ENCODE results near the gene FAM210B.
"Not testable (repeated sequence)": the region's sequence is repeated elsewhere in the genome, so short reads cannot be mapped to it uniquely, and the experiment has no call there.

Gene FAM210B, protein sequence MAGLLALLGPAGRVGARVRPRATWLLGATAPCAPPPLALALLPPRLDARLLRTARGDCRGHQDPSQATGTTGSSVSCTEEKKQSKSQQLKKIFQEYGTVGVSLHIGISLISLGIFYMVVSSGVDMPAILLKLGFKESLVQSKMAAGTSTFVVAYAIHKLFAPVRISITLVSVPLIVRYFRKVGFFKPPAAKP

DNA sequence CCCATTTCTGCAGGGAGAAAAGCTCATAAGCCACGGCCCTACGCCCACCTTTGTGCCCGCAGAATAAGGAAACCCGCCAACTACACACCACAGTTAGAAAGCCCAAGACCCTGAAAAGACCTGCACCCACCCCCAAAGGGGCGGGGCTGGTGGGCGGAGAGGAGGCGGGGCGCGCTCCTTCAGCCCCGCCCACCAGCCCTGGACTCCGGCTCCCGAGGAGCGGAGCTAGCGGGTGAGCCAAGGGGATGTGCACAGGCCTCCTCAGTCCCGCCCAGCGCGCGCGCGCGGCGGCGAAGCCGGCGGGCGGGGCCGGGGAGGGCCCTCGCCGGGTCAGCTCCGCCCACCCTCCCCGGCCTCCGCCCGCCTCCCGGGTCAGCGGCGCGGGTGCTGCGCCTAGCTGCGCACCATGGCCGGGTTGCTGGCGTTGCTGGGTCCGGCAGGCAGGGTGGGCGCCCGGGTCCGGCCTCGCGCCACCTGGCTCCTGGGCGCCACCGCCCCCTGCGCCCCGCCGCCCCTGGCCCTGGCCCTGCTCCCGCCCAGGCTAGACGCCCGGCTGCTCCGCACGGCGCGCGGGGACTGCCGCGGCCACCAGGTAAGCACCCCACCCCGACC, at the start of gene FAM210B:
FAM210B (plus strand) TSS at position 375 of the 612 bp plus-strand sequence; CDS start at position 407, 32 bp downstream.
- TF ChIP-seq JUND (IDR thresholded peaks at IDR 0.05; ENCODE audit: low read depth), result no peak
- DNase-seq (ENCODE audit: low read depth in 1 of 2, low spot score in 1 of 2), result peak; percentile 95 to 96
- in situ Hi-C loops (cut with HindIII; ENCODE audit: low pct_unique_long_range_greater_than_20kb, low sequenced_read_pairs), result no loop called here

DNA sequence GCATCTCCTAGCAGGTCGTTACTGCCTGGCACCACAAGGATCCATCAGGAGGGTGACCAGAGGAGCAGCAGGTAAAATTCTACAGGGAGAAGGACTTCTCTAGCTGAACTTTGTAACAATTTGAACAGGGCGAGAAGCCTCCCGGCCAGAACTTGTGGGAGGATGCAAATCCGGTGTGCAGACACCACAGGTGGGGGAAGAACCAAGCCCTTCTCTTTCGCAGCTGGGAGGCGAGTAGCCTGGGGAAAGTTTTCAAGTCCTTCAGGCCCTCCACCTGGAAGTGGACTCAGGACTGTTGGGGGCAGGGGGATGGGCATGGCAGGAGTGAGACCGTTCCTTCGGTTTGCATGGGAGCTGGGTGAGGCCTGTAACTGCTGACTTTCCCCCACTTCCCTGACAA, 42.7 kb upstream of the FAM210B start:
- in situ Hi-C loops (cut with HindIII; ENCODE audit: low pct_unique_long_range_greater_than_20kb, low sequenced_read_pairs), result no loop called here
- no peak for TF ChIP-seq JUND (IDR thresholded peaks at IDR 0.05; ENCODE audit: low read depth)
- no peak for DNase-seq (ENCODE audit: low read depth in 1 of 2, low spot score in 1 of 2)

DNA sequence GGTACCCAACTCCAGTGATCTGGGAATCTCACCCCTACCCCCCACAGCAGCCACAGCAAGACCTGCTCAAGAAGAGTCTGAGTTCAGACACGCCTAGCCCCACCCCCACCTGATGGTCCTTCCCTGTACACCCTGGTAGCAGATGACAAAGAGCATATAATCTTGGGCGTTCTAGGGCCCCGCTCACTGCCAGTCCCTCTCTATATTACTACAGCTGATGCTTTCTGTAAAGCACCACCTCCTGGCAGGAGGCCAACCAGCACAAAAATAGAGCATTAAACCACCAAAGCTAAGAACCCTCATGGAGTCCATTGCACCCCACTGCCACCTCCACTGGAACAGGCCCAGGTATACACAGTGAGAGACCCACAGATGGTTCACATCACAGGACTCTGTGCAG, 42.3 kb upstream of the FAM210B start:
- TF ChIP-seq JUND (IDR thresholded peaks at IDR 0.05; ENCODE audit: low read depth), result no peak
- in situ Hi-C loops (cut with HindIII; ENCODE audit: low pct_unique_long_range_greater_than_20kb, low sequenced_read_pairs), result no loop called here
- DNase-seq (ENCODE audit: low read depth in 1 of 2, low spot score in 1 of 2), result no peak

DNA sequence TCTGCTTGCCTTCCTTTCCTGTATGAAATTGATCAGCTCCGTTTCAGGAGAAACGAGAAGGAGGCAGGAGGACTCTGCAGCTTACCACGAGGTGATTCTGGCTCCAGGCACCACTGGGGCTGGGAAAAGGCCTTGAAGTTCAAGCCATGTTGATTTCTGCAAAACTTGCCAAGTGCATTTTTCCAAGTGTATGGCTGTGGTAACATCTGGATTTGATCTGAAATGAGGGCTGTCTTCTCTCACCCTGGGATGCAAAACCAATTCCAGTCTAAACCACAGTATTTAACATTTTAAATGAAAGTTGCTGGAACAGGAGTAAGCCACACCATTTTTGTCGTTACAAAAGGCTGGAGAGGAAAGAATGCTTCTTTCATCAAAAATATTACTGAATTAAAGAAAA, 36.1 kb upstream of the FAM210B start:
- TF ChIP-seq JUND (IDR thresholded peaks at IDR 0.05; ENCODE audit: low read depth), result no peak
- in situ Hi-C loops (cut with HindIII; ENCODE audit: low pct_unique_long_range_greater_than_20kb, low sequenced_read_pairs), result no loop called here
- DNase-seq (ENCODE audit: low read depth in 1 of 2, low spot score in 1 of 2), result no peak

DNA sequence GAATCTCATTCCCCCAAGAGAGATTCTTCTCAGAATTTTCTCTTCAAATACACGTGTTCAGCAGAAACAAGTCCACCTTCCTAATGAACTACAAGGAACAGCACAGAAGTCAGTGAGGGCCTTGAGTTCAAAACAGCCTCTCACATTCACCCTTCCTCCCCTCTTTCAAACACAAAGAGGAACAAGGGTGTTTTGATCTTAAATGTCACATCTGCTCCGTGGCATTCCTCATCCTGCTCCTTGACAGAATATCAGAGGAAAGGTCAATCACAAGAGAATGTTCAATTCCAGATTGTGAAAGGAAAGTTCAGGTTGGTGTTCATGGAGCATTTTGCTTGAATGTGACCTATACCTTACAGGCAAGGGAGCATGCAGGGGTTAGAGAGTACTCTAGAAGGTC, 35.6 kb upstream of the FAM210B start:
- in situ Hi-C loops (cut with HindIII; ENCODE audit: low pct_unique_long_range_greater_than_20kb, low sequenced_read_pairs), result no loop called here
- DNase-seq (ENCODE audit: low read depth in 1 of 2, low spot score in 1 of 2), result no peak
- TF ChIP-seq JUND (IDR thresholded peaks at IDR 0.05; ENCODE audit: low read depth), result no peak

DNA sequence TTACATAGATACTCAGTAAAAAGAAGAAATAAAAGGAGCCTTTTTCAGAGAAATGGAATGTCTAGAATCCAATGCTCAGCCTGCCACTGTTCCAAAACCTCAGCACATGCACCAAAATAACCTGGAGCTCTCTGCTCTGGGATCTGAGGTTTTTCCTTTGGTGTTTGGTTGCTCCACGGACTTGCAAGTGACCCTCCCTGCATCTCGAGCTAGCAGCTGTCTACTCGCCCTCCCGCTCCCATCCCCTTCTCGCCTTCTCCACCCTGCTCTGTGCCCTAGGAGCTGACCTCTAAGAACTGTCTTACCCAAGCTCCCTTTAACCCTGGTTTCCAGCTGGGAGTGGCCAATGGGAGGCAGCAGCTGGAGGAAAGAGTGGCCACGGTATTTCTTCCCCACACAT, 35.1 kb upstream of the FAM210B start:
- TF ChIP-seq JUND (IDR thresholded peaks at IDR 0.05; ENCODE audit: low read depth), result no peak
- in situ Hi-C loops (cut with HindIII; ENCODE audit: low pct_unique_long_range_greater_than_20kb, low sequenced_read_pairs), result no loop called here
- no peak for DNase-seq (ENCODE audit: low read depth in 1 of 2, low spot score in 1 of 2)

DNA sequence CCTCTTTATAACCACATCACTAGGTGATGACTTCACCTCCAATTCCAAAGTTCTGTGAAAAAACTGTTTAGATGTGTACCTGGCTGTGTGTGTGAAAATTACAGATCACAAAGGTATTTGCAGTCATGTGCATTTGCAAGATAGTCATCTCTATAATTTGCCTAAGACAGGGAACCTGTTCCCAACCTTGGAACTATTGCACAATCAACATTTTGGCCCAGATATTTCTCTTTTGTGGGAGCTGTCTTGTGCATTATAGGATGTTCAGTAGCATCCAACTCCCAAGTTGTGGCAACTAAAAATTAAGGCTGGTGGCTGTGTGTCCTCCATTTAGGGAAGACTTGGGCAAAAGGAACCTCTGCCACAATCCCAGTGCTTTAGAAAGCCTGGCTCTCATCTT, 34.0 kb upstream of the FAM210B start:
- no peak for DNase-seq (ENCODE audit: low read depth in 1 of 2, low spot score in 1 of 2)
- in situ Hi-C loops (cut with HindIII; ENCODE audit: low pct_unique_long_range_greater_than_20kb, low sequenced_read_pairs), result no loop called here
- TF ChIP-seq JUND (IDR thresholded peaks at IDR 0.05; ENCODE audit: low read depth), result no peak

DNA sequence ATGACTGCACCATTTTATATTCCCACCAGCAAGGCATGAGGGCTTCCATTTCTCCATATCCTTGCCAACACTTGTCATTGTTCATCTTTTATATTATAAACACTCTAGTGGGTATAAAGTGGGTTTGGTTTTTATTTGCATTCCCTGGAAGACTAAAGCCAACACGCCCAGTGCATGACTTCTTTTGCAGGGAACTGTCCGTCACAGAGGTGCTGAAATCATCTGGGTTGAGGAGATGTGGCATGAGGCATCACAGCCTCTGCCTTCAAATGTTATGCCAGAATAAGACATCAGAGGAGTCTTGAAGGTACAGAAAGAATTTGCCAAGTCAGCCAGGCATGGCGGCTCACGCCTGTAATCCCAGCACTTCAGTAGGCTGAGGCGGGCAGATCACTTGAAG, 29.9 kb upstream of the FAM210B start:
- TF ChIP-seq JUND (IDR thresholded peaks at IDR 0.05; ENCODE audit: low read depth), result no peak
- in situ Hi-C loops (cut with HindIII; ENCODE audit: low pct_unique_long_range_greater_than_20kb, low sequenced_read_pairs), result no loop called here
- DNase-seq (ENCODE audit: low read depth in 1 of 2, low spot score in 1 of 2), result peak; percentile 44 to 78

DNA sequence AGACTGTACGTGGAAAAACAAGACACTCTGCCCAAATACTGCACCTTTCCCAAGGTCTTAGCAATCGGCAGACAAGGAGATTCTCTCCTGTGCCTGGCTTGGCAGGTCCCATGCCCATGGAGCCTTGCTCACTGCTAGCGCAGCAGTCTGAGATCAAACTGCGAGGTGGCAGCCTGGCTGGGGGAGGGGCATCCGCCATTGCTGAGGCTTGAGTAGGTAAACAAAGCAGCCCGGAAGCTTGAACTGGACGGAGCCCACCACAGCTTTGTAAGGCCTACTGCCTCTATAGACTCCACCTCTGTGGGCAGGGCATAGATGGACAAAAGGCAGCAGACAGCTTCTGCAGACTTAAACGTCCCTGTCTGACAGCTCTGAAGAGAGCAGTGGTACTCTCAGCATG, 22.1 kb upstream of the FAM210B start:
- in situ Hi-C loops (cut with HindIII; ENCODE audit: low pct_unique_long_range_greater_than_20kb, low sequenced_read_pairs); DNase-seq (ENCODE audit: low read depth in 1 of 2, low spot score in 1 of 2): not testable (repeated sequence)

DNA sequence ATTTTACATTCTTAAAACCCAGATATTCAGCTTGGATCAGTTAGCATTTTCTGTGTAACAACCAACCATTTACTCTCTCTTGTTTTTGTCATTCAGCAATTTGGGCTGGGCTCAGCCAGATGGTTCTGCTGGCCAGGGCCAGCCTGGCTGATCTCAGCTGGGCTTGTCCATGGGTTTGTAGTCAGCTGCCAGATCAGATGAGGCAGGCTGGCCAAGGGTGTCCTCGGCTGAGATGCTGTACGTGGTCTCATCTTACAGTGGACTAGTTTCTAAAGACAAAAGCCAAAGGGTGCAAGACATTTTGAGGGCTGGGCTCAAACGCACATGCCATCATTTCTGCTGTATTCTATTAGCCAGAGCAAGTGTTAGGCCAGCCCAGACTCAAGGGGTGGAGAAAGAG, 16.0 kb upstream of the FAM210B start:
- DNase-seq (ENCODE audit: low read depth in 1 of 2, low spot score in 1 of 2), result no peak
- in situ Hi-C loops (cut with HindIII; ENCODE audit: low pct_unique_long_range_greater_than_20kb, low sequenced_read_pairs), result no loop called here
- no peak for TF ChIP-seq JUND (IDR thresholded peaks at IDR 0.05; ENCODE audit: low read depth)

DNA sequence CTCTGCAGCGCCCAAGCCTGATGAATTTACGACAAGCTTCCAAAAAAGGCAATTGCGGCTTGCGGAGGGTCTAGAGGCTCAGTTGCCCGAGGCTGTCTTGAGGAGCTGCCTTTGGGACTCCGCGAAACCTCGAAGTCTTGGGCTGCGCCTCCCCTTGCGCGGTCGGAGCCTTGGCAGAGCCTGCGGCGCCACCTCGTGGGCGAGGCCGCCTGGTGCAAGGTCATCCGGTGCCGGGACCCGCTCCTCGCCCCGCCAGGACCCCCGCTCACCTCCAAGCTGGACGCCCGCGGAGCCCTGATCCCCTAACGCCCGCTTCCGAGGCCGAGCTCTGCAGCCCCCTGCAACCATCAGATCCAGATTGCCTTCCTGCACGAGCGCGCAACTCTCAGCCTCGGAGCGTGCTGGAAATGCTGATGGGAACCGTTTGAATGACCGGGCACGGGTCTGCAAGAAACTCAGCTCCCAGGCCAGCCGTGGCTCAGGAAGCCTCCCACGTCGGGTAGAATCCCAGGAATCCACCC, 14.9 kb upstream of the FAM210B start:
- in situ Hi-C loops (cut with HindIII; ENCODE audit: low pct_unique_long_range_greater_than_20kb, low sequenced_read_pairs), result no loop called here
- DNase-seq (ENCODE audit: low read depth in 1 of 2, low spot score in 1 of 2), result peak; percentile 40 to 51

DNA sequence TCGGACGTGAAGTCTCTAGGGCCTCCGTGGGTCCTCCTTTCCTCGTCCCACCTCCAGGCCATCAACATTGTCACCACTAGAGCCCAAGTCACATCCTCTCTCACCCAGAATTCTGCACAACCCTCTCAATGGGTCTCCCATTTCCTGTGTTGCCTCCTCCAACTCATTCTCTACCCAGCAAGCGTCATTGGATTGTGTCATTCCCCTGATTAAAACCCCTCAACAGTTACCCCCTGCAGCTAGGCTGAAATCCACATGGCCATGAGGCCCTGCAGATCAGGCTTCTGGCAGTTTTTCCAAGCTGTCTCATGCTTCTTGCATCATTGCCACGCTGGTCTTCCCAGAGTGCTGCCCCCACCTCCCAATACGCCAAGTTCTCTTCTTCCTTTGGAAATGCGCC, 12.9 kb upstream of the FAM210B start:
- TF ChIP-seq JUND (IDR thresholded peaks at IDR 0.05; ENCODE audit: low read depth), result no peak
- DNase-seq (ENCODE audit: low read depth in 1 of 2, low spot score in 1 of 2), result no peak
- in situ Hi-C loops (cut with HindIII; ENCODE audit: low pct_unique_long_range_greater_than_20kb, low sequenced_read_pairs), result no loop called here

More for the DNA sequence above, 14.9 kb upstream of the FAM210B start:
- no peak for TF ChIP-seq JUND (IDR thresholded peaks at IDR 0.05; ENCODE audit: low read depth)

DNA sequence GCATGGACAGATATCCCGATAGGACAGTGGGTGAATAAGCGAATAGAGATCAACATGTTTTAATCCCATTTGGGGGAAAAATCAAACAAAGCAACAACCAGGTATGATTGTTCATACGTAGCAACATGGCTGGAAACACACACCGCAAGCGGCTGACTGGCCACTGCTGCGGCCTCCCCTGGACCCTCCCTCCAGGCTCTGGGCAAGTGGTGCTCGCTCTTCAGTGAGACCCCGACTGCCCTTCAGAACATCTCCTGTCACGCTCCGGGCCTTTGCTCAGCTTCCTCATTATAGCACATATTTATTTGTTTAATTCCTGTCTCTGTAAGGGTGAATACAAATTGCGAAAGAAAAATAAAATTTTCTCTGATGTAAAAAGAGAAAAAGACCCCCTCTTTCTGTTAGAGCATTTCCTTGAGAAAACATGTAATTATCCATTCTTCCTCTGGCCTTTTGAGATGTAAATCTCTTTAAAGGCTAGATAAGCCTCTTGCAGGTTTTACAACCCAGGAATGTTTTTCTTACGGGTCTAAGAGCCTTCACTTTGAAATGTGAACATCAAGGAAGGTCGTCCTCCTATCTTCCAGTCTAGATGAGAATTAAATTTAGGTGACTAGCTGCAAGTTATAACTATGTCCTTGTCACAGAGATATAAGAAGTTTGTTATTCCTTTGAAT, 11.0 kb upstream of the FAM210B start:
- no peak for TF ChIP-seq JUND (IDR thresholded peaks at IDR 0.05; ENCODE audit: low read depth)
- in situ Hi-C loops (cut with HindIII; ENCODE audit: low pct_unique_long_range_greater_than_20kb, low sequenced_read_pairs), result no loop called here
- no peak for DNase-seq (ENCODE audit: low read depth in 1 of 2, low spot score in 1 of 2)
